Gastrocnemius medialis (tissue), 4 donors: ENCODE measurements around the gene PTPN23.

Source experiments
- POLR2A ChIP-seq, 2 donors: fragments of 450-650 bp; IDR thresholded peaks; one replicate each; pipeline ENCODE4 v1.6.1; 2017; ENCODE audit warnings: antibody characterized with exemption in 2 of 2, mild to moderate bottlenecking in 2 of 2, moderate library complexity in 2 of 2
- TF ChIP-seq, protein P1 (sequence below), 5 experiments: fragments of 450-650 bp in 3 of 5; fragments of 200-600 bp in 2 of 5; sonication (generic) in 2 of 5; IDR thresholded peaks in 4 of 5; conservative IDR thresholded peaks in 1 of 5; 1 replicate in 4 of 5; 2 replicates in 1 of 5; pipeline ENCODE4 v1.5.1; 2016 to 2019; ENCODE audit warnings: antibody characterized with exemption in 5 of 5, mild to moderate bottlenecking in 3 of 5, moderate library complexity in 3 of 5

DNA sequence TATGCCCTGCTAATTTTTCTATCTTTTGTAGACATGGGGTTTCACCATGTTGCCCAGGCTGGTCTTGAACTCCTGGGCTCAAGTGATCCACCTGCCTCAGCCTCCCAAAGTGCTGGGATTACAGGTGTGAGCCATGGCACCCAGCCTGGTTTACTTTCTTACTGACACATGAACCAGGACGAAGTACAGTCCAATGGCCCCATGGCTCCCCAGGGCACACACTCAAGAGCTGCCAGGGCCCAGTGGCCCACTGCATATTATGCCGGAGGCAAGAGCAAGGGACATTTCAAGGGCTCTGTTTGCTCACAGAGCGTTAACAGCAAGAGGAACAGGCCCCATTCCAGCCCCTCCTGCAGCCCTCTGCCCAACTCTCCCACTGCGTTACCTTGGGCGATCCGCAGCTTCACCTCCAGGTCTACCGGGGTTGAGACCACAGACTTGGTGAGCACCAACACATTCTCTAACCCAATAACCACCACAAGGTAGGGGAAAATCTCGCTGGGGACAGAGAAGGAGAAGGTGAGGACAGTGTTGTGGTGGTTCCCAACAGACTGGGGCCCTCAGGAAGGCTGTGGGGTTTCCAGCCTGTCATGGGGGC, 42.8 kb downstream of the PTPN23 start:
- TF ChIP-seq, protein P1, sequence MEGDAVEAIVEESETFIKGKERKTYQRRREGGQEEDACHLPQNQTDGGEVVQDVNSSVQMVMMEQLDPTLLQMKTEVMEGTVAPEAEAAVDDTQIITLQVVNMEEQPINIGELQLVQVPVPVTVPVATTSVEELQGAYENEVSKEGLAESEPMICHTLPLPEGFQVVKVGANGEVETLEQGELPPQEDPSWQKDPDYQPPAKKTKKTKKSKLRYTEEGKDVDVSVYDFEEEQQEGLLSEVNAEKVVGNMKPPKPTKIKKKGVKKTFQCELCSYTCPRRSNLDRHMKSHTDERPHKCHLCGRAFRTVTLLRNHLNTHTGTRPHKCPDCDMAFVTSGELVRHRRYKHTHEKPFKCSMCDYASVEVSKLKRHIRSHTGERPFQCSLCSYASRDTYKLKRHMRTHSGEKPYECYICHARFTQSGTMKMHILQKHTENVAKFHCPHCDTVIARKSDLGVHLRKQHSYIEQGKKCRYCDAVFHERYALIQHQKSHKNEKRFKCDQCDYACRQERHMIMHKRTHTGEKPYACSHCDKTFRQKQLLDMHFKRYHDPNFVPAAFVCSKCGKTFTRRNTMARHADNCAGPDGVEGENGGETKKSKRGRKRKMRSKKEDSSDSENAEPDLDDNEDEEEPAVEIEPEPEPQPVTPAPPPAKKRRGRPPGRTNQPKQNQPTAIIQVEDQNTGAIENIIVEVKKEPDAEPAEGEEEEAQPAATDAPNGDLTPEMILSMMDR (IDR thresholded peaks at IDR 0.05 in 4 of 5, conservative IDR thresholded peaks at IDR 0.05 in 1 of 5) = no peak
- no peak for TF ChIP-seq POLR2A (IDR thresholded peaks at IDR 0.05)
